Ectodermal cell (in vitro differentiated cells): ENCODE results near the gene LDLRAD3.

Experiments
- H3K27ac ChIP-seq: 2 replicates; pipeline ENCODE4 v1.7.0; 2013; ENCODE audit warnings: mild to moderate bottlenecking, low read depth, low read length; ENCODE audit not compliant: insufficient read depth, poor library complexity, severe bottlenecking
- H3K27me3 ChIP-seq: 2 replicates; pipeline ENCODE4 v1.7.0; 2013; ENCODE audit warnings: mild to moderate bottlenecking, low read length; ENCODE audit not compliant: insufficient read depth, control insufficient read depth, poor library complexity, severe bottlenecking
- H3K36me3 ChIP-seq: one replicate; pipeline ENCODE4 v1.7.0; 2013; ENCODE audit warnings: low read length; ENCODE audit not compliant: control insufficient read depth, insufficient read depth
- H3K4me1 ChIP-seq: one replicate; pipeline ENCODE4 v1.7.0; 2013; ENCODE audit warnings: low read length; ENCODE audit not compliant: control insufficient read depth, insufficient read depth
- H3K4me3 ChIP-seq: 2 replicates; pipeline ENCODE4 v1.7.0; 2013; ENCODE audit warnings: low read depth, low read length, control low read depth; ENCODE audit not compliant: insufficient read depth
- H3K9me3 ChIP-seq: 2 replicates; pipeline ENCODE4 v1.7.0; 2013; ENCODE audit warnings: mild to moderate bottlenecking, low read length, moderate library complexity; ENCODE audit not compliant: control insufficient read depth
- WGBS, 2 experiments: methylation state at CpG; one replicate each; pipeline ENCODE4 v1.1.7; 2013; ENCODE audit warnings: missing lambda C conversion rate in 2 of 2; 5-methylcytosine and 5-hydroxymethylcytosine counted together

LDLRAD3 gene

DNA sequence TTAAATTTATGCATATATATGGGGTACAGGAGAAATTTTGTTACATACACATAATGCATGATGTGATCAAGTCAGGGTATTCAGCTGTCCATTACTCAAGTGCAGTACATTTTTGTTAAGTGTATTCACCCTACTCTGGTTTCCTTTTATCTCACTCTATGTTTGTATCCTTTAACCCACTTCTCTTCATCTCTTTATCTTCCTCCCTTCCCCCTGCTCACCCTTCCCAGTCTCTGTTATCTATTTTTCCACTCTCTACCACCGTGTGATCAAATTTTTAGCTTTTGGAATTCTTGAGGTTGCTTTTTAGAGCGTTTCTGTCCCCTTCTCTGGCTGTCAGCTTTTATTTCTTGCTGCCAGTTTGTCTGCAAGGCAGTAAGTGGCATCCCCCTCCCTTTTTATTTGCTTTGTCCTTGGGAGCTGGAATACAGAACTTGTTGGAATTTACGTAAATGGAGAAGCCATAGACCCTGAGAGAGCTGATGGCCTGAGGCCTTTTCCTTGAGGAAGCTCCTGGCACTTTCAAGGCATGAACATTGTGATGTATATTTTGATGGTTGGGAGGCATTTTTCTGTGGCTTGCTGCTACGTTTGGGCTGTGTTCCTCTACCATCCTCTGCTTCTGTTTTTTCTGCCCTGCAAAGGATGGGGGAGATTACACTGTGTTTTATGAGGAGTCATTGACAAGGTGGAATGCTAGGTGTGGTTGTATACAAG lies 148.6 kb downstream of the LDLRAD3 start:
- Histone ChIP-seq H3K36me3 (peaks cover 16% of the 10 kb centered on the region), H3K4me3 (no peak overlapping the region), H3K9me3 (no peaks in the 10 kb centered on the region), H3K27me3 (no peaks in the 10 kb centered on the region), H3K27ac (no peak overlapping the region), H3K4me1 (no peaks in the 10 kb centered on the region)
- 59 to 65% methylated on average over 4 of the region's 4 CpGs for WGBS, 2 experiments

DNA sequence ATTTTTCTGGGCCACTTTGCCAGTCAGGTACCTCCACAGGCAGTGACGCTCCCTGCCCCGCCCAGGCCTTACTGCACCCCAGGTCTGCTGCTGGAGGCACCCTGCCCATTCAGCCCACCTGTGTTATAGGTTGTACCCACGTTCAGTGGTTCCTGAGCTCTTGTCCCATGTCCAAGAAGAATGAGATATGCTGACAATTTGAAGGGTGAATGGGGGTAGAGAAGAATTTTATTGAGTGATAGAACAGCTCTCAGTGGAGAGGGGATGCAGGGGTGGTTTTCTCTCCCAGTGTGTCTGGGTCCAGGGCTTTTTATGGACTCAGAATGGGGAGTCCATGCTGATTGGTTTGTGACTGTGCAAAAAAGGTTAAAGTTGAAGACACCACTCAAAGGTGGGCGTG lies 149.7 kb downstream of the LDLRAD3 start:
- H3K4me3 ChIP-seq, result no peak overlapping the region
- no peak overlapping the region for H3K27ac ChIP-seq
- H3K9me3 ChIP-seq, result no peaks in the 10 kb centered on the region
- H3K4me1 ChIP-seq, result no peaks in the 10 kb centered on the region
- WGBS, 2 experiments, result 96% methylated on average over 4 of the region's 4 CpGs
- H3K27me3 ChIP-seq, result no peaks in the 10 kb centered on the region
- H3K36me3 ChIP-seq, result peaks cover 16% of the 10 kb centered on the region

- WGBS, 2 experiments, result 92 to 98% methylated on average over 2 of the region's 2 CpGs
- no peaks in the 10 kb centered on the region for H3K27me3 ChIP-seq
- no peak overlapping the region for H3K27ac ChIP-seq
- no peaks in the 10 kb centered on the region for H3K4me1 ChIP-seq
- H3K4me3 ChIP-seq, result no peak overlapping the region
- no peaks in the 10 kb centered on the region for H3K9me3 ChIP-seq
- H3K36me3 ChIP-seq, result peaks cover 16% of the 10 kb centered on the region
These were observed 150.3 kb downstream of the LDLRAD3 start for GRCh38 chr11:36094164-36094563.

DNA sequence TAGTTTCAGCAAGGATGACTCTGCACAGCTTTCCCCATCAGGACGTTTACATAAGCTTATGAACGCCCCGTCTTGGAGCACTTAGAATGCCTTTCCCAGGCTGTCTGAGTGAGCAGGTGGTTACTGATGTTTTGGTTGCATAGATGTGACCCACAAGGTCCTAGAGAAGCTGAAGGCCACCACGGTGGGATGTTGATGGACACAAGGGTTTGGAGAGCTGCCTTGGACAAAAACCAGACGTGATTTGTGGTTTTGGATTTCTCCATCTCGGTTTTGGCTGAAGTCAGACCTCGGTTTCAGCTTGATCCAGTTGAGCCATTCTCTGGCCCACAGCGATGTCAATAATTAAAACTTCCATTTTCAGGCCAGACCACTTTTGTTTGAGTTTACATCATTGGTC lies 151.9 kb downstream of the LDLRAD3 start:
- Histone ChIP-seq H3K4me1 (no peaks in the 10 kb centered on the region), H3K4me3 (no peak overlapping the region), H3K27ac (no peak overlapping the region), H3K9me3 (no peaks in the 10 kb centered on the region), H3K36me3 (peaks cover 20% of the 10 kb centered on the region), H3K27me3 (no peaks in the 10 kb centered on the region)
- 96 to 97% methylated on average over 8 of the region's 8 CpGs for WGBS, 2 experiments

- no peaks in the 10 kb centered on the region for H3K4me1 ChIP-seq
- 94 to 98% methylated on average over 6 of the region's 6 CpGs for WGBS, 2 experiments
- H3K27me3 ChIP-seq, result no peaks in the 10 kb centered on the region
- no peaks in the 10 kb centered on the region for H3K9me3 ChIP-seq
- peaks cover 26% of the 10 kb centered on the region for H3K36me3 ChIP-seq
- no peak overlapping the region for H3K27ac ChIP-seq
- H3K4me3 ChIP-seq, result no peak overlapping the region
These were observed 153.4 kb downstream of the LDLRAD3 start for GRCh38 chr11:36097219-36097650.

- 89 to 90% methylated on average over 6 of the region's 6 CpGs for WGBS, 2 experiments
- H3K27me3 ChIP-seq, result no peaks in the 10 kb centered on the region
- peaks cover 25% of the 10 kb centered on the region for H3K36me3 ChIP-seq
- H3K4me1 ChIP-seq, result no peaks in the 10 kb centered on the region
- H3K9me3 ChIP-seq, result no peaks in the 10 kb centered on the region
- no peak overlapping the region for H3K27ac ChIP-seq
- no peak overlapping the region for H3K4me3 ChIP-seq
These were observed 154.2 kb downstream of the LDLRAD3 start for GRCh38 chr11:36098087-36098486.

- Histone ChIP-seq H3K4me1 (no peaks in the 10 kb centered on the region), H3K27ac (no peak overlapping the region), H3K36me3 (peaks cover 16% of the 10 kb centered on the region), H3K9me3 (no peaks in the 10 kb centered on the region), H3K27me3 (no peaks in the 10 kb centered on the region), H3K4me3 (no peak overlapping the region)
- 71 to 85% methylated on average over 1 to 2 of the region's 2 CpGs for WGBS, 2 experiments
These were observed 155.1 kb downstream of the LDLRAD3 start for GRCh38 chr11:36098853-36099375.

GRCh38 chr11:36101466-36101865 lies 157.6 kb downstream of the LDLRAD3 start:
- 98% methylated on average over 4 of the region's 4 CpGs for WGBS, 2 experiments
- Histone ChIP-seq H3K27ac (no peak overlapping the region), H3K4me1 (peaks cover 24% of the 10 kb centered on the region), H3K4me3 (no peak overlapping the region), H3K36me3 (peaks cover 10% of the 10 kb centered on the region), H3K27me3 (no peaks in the 10 kb centered on the region), H3K9me3 (no peaks in the 10 kb centered on the region)

DNA sequence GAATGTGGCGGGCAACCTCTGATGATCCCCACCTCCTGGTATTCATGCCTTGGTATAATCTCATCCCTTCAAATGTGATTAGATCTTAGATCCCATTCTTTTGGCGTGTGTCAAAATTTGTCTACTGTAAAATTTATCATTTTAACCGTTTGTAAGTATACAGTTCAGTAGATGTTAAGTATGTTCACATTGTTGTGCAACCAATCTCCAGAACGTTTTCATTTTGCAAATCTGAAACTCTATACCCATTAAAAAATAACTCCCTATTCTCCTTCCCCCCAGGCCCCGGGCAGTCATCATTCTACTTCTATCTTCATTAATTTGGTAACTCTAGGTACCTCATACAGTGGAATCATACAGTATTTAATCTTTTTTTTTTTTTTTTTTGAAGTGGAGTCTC lies 159.0 kb downstream of the LDLRAD3 start:
- Histone ChIP-seq H3K4me3 (no peak overlapping the region), H3K36me3 (peaks cover 10% of the 10 kb centered on the region), H3K27ac (no peak overlapping the region), H3K4me1 (peaks cover 24% of the 10 kb centered on the region), H3K27me3 (no peaks in the 10 kb centered on the region), H3K9me3 (no peaks in the 10 kb centered on the region)
- 88 to 99% methylated on average over 5 of the region's 5 CpGs for WGBS, 2 experiments

DNA sequence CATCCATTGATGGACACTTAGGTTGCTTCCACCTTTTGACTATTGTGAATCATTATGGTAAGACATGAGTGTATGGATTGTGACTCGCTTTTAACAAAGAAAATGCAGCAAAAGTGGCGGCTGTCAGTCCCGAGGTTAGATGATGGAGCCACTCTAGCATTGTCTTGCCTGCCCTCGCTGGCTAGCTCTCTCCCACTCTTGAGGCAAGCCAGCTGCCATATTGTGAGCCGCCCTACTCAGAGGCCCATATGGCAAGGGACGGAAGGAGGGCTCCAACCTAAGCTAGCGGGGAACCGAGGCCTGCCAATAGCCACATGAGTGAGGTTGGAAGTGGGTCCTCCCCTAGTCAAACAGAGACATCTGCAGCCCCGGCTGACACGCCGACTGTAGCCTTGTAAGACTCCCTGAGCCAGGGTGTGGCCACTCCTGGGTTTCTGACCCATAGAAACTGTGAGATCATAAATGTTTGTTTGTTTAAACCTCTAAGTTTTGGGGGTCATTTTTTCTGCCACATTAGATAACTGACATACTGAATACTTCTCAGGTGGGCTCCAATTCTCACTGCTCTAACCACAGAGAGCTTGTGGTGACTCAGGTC lies 160.2 kb downstream of the LDLRAD3 start:
- Histone ChIP-seq H3K9me3 (no peaks in the 10 kb centered on the region), H3K36me3 (peaks cover 10% of the 10 kb centered on the region), H3K4me3 (no peak overlapping the region), H3K27ac (peak overlapping the region; percentile 79), H3K27me3 (no peaks in the 10 kb centered on the region), H3K4me1 (peaks cover 29% of the 10 kb centered on the region)
- WGBS, 2 experiments, result 86 to 90% methylated on average over 11 of the region's 11 CpGs
